SK-N-MC (cell line): ENCODE results near the gene CNNM3.

Source experiments
- DNase-seq: peaks from one replicate; pipeline ENCODE4 v3.0.0-alpha.2; 2011; ENCODE audit warnings: low read depth, low spot score
- H3K27ac ChIP-seq: fragments of 200-600 bp; sonication (generic); 2 replicates; pipeline ENCODE4 v1.5.1; 2016; ENCODE audit warnings: mixed run types
- H3K36me3 ChIP-seq: fragments of 200-600 bp; sonication (generic); 2 replicates; pipeline ENCODE4 v1.6.1; 2017; ENCODE audit warnings: antibody characterized with exemption, low read length, mixed read lengths; ENCODE audit not compliant: insufficient read depth
- H3K4me3 ChIP-seq: fragments of 200-600 bp; sonication (generic); 2 replicates; pipeline ENCODE4 v1.5.1; 2016
- H3K9ac ChIP-seq: fragments of 200-600 bp; sonication (generic); 2 replicates; pipeline ENCODE4 v1.8.0; 2017; ENCODE audit warnings: mixed run types, mixed read lengths; ENCODE audit not compliant: insufficient read length
- H3K9me3 ChIP-seq: fragments of 200-600 bp; sonication (generic); 2 replicates; pipeline ENCODE4 v1.6.1; 2017; ENCODE audit warnings: low read depth, mild to moderate bottlenecking, antibody characterized with exemption, low read length, moderate library complexity, mixed read lengths
- EZH2 ChIP-seq: fragments of 200-600 bp; sonication (generic); IDR thresholded peaks from one replicate; pipeline ENCODE4 v1.6.1; 2017; ENCODE audit warnings: antibody characterized with exemption
- FOXP2 ChIP-seq: optimal IDR thresholded peaks from 2 replicates; pipeline ENCODE3; 2011; ENCODE audit warnings: mild to moderate bottlenecking, moderate library complexity; ENCODE audit not compliant: insufficient read depth; ENCODE audit errors: extremely low read length, control extremely low read depth
- POLR2AphosphoS5 ChIP-seq: IDR thresholded peaks from 2 replicates; pipeline ENCODE4 v1.6.1; 2012; ENCODE audit warnings: mild to moderate bottlenecking, low read depth, low read length, borderline replicate concordance

The CNNM3 gene

GRCh38 chr2:96881349-96882195, 65.5 kb downstream of the CNNM3 start:
- no peak for TF ChIP-seq FOXP2
- TF ChIP-seq POLR2AphosphoS5, result no peak
- TF ChIP-seq EZH2, result no peak
- Histone ChIP-seq H3K9ac (no peak overlapping the region), H3K9me3 (no peaks in the 10 kb centered on the region), H3K4me3 (peak overlapping the region; percentile 35), H3K36me3 (no peaks in the 10 kb centered on the region), H3K27ac (no peak overlapping the region)
- DNase-seq, result no peak

- no peak overlapping the region for H3K9ac ChIP-seq
- no peaks in the 10 kb centered on the region for H3K36me3 ChIP-seq
- no peak overlapping the region for H3K4me3 ChIP-seq
- no peak overlapping the region for H3K27ac ChIP-seq
- H3K9me3 ChIP-seq, result no peaks in the 10 kb centered on the region
- DNase-seq, result no peak
- TF ChIP-seq POLR2AphosphoS5 (no peak), EZH2 (no peak), FOXP2 (no peak)
These were observed 66.2 kb downstream of the CNNM3 start for GRCh38 chr2:96882230-96882629.

GRCh38 chr2:96882906-96883305, 66.8 kb downstream of the CNNM3 start:
- no peak overlapping the region for H3K4me3 ChIP-seq
- H3K9me3 ChIP-seq, result no peaks in the 10 kb centered on the region
- DNase-seq, result no peak
- no peak overlapping the region for H3K27ac ChIP-seq
- no peaks in the 10 kb centered on the region for H3K36me3 ChIP-seq
- TF ChIP-seq POLR2AphosphoS5 (no peak), EZH2 (no peak), FOXP2 (no peak)
- H3K9ac ChIP-seq, result no peak overlapping the region

GRCh38 chr2:96883306-96883705, 67.2 kb downstream of the CNNM3 start:
- H3K9me3 ChIP-seq, result no peaks in the 10 kb centered on the region
- no peak for DNase-seq
- no peak overlapping the region for H3K4me3 ChIP-seq
- TF ChIP-seq EZH2 (no peak), FOXP2 (no peak), POLR2AphosphoS5 (no peak)
- no peak overlapping the region for H3K27ac ChIP-seq
- H3K36me3 ChIP-seq, result no peaks in the 10 kb centered on the region
- H3K9ac ChIP-seq, result no peak overlapping the region
